Amniotic epithelial cell (primary cell): ENCODE results near the gene TK1.
"Not testable (repeated sequence)": the region's sequence is repeated elsewhere in the genome, so short reads cannot be mapped to it uniquely, and the experiment has no call there.

Experiments used
- DNase-seq: peaks from one replicate; pipeline ENCODE4 v3.0.0-alpha.2; 2010; ENCODE audit warnings: low read depth

The TK1 gene, protein sequence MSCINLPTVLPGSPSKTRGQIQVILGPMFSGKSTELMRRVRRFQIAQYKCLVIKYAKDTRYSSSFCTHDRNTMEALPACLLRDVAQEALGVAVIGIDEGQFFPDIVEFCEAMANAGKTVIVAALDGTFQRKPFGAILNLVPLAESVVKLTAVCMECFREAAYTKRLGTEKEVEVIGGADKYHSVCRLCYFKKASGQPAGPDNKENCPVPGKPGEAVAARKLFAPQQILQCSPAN

DNA sequence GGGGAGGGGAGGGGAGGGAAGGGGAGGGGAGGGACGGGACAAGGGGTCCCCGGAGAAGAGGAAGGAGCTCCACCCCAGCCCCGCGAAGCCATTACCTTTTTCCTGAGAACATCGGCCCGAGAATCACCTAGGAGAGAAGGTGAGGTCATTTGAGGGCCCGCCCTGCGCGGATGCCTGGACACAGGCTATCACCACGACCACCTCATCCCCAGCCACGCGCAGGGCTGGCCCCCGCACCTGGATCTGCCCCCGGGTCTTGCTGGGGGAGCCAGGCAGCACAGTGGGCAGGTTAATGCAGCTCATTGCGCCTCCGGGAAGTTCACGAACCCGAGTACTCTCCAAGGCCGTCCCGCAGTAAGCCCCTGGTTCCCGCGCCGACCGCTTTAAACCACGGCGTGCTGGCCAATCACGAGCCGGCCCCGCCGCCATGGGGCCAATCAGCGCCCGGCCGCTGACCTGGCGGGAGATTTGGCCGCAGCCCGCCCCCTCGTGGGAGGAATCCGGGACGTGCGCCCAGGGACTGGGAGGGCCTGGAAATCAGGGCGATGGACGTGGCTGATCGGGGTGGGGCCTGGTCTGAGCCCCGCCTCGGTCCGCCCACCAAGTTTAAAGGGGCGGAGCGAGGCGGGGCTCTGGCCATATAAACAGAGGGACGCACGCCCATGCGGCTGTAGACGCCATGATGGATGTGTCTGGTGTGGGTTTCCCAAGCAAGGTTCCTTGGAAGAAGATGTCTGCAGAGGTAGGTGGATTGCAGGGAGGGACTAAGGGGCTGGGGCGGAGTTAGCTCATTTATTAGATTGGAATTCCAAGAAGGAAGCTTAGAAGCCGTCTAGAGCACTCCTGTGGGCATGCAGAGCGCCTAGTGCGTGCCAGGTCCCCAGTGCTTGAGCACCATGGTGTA lies at the start of gene TK1, which contains the start of gene AFMID:
TK1 (minus strand) TSS at position 361 of the 904 bp plus-strand sequence; CDS start at position 303, 58 bp downstream.
AFMID (plus strand) TSS at position 671 of the 904 bp plus-strand sequence; CDS start at position 680, 9 bp downstream.
- peak; percentile 97 for DNase-seq

- no peak for DNase-seq
Measured at GRCh38 chr17:78235885-78236284, 49.0 kb upstream of the TK1 start.

DNA sequence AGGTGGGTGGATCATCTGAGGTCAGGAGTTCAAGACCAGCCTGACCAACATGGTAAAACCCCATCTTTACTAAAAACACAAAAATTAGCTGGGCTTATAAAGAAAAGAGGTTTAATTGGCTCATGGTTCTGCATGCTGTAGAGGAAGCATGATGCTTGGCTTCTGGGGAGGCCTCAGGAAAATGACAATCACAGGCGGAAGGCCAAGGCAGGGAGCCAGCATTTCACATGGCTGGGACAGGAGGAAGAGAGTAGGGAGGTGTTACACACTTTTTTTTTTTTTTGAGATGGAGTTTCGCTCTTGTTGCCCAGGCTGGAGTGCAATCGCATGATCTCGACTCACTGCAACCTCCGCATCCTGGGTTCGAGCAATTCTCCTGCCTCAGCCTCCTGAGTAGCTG lies 48.2 kb upstream of the TK1 start:
- DNase-seq: not testable (repeated sequence)

- DNase-seq: no peak
Measured at GRCh38 chr17:78234261-78234865, 47.5 kb upstream of the TK1 start.

DNA sequence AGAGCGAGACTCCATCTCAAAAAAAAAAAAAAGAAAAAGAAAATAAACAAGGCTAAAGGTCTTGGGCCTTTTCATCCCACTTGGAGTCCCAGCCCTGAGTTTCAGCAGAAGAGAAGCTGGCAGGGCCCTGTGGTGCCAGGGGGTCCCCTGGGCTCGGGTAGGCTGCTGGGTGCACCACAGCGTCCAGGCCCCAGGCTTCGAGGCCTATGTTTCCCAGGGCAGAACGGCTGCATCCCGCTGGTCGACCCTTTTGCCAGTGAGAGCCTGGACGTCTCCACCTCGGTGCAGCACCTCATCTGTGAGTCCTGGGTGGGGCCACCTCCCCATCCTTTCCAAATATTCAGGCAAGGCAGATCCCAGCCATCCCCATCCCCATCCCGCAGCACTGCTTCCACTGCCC lies 46.8 kb upstream of the TK1 start:
- no peak for DNase-seq

DNA sequence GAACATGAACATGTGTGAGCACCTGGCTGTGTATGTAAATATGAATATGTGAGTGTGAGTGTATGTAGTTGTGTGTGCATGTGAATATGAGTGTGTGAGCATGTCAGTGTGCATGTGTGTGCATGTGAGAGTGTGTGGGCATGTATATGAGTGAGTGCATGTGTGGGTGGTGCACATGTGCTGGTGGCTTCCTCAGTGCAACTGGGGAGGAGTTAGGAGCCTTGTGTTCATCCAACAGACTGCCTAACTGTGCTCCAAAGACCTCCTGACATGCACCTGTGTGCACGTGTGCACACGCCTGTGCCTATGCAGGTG lies 46.0 kb upstream of the TK1 start:
- DNase-seq: no peak

GRCh38 chr17:78231991-78232858 lies 45.4 kb upstream of the TK1 start:
- no peak for DNase-seq

- no peak for DNase-seq
Measured at GRCh38 chr17:78230996-78231935, 44.4 kb upstream of the TK1 start, which contains the start of gene TMEM235. TMEM235 (plus strand) TSS chr17:78231631; CDS start chr17:78232024, 393 bp downstream.

DNA sequence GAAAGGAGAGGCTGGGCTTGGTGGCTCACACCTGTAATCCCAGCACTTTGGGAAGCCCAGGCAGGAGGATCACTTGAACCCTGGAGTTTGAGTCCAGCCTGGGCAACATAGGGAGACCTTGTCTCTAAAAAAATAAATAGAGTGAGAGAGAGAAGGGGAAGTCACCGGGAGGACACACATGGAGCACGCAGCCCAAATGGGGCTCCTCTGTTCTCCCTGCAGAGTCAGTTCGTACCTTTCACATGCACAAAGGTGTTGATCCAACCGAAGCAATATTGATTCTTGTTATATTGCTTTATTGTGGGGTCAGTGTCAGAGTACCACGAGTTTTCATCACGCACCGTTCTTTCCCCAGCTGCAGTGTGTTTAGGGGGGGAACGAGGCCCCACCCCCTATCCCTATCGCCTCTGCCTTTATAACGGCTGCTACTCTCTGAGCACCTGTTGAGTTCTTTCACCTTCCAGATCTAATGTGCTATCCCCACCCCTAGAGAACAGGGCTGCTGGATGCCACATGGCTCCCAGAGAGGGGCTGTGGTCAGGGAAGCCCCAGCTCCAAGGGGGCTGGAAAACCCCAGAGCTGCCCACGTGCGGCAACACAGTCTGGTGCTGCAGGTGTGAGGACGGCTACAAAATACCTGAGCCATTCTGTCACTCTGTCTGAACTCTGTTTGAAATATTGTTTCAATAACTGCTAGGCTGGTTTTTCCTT lies 43.6 kb upstream of the TK1 start:
- no peak for DNase-seq

DNA sequence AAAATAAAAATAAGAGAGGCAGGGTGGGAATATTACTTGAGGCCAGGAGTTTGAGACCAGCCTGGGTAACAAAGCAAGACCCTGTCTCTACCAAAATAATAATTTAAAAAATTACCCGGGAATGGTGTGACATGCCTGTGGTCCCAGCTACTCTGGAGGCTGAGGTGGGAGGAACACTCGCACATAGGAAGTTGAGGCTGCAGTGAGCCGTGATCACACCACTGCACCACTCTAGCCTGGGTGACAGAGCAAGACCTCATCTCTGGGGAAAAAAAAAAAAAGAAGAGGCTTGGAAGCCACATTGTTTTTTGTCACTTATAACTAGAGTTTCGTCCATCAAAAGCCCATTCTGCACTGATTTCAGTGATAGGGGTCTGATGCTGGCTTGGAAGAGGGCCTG lies 41.3 kb upstream of the TK1 start:
- DNase-seq: no peak

GRCh38 chr17:78227455-78227916 lies 40.6 kb upstream of the TK1 start:
- DNase-seq: no peak

DNA sequence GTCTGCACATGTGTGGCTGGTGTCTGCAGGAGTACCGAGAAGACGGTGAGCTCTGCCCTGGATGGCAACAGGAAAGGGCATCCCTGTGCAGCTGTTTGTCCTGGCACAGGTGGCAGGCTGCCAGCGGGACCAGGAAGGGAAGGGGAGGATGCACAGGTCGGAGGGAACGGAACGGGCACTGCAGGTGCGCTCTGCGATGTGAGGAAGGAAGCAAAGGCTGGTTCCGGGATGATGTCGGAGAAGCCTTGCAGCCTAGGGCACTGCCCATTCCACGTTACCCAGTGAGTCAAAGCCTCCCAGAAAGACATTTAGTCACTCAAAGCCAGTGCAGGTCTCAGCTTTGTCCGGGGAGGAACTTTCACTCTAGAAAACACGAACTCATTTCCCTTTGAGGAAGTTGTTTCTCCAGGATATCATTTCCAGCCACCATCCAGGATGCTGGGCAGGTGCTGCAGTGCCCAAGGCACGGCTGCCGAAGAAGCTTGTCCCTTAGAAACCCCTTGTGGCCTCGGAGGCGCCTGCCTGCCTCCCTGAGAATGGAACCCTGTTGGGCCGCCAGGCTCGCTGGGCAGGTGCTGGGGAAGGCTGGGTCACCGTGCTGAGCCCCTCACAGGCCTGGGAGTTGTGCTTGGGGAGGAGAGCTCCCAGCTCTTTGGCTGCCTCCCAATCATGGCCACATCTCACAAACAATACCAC lies 40.1 kb upstream of the TK1 start:
- no peak for DNase-seq

GRCh38 chr17:78226055-78226758 lies 39.4 kb upstream of the TK1 start:
- no peak for DNase-seq

DNA sequence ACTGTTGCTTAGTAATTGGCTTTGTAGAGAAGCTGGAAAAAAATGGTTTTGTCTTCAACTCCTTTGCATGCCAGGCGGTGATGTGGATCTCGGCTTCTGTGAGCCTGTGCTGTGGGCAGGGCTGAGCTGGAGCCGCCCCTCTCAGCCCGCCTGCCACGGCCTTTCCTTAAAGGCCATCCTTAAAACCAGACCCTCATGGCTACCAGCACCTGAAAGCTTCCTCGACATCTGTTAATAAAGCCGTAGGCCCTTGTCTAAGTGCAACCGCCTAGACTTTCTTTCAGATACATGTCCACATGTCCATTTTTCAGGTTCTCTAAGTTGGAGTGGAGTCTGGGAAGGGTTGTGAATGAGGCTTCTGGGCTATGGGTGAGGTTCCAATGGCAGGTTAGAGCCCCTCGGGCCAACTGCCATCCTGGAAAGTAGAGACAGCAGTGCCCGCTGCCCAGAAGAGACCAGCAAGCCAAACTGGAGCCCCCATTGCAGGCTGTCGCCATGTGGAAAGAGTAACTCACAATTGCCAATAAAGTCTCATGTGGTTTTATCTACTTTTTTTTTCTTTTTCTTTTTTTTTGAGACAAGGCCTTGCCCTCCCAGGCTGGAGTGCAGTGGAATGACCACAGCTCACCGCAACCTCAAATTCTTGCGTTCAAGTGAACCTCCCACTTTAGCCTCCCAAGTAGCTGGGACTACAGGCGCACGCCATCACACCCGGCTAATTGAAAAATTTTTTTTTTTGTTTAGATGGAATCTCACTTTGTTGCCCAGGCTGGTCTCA lies 38.4 kb upstream of the TK1 start:
- DNase-seq: no peak

DNA sequence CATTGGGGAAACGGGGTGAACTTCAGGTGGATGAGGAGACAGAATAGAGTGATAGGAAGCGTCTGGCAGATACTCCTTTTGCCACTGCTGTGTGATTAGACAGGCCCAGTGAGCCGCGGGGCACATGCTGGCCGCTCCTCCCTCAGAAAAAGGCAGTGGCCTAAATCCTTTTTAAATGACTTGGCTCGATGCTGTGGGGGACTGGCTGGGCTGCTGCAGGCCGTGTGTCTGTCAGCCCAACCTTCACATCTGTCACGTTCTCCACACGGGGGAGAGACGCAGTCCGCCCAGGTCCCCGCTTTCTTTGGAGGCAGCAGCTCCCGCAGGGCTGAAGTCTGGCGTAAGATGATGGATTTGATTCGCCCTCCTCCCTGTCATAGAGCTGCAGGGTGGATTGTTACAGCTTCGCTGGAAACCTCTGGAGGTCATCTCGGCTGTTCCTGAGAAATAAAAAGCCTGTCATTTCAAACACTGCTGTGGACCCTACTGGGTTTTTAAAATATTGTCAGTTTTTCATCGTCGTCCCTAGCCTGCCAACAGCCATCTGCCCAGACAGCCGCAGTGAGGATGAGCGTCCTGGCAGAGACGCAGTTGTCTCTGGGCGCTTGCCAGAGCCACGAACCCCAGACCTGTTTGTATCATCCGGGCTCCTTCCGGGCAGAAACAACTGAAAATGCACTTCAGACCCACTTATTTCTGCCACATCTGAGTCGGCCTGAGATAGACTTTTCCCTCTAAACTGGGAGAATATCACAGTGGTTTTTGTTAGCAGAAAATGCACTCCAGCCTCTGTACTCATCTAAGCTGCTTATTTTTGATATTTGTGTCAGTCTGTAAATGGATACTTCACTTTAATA lies 37.6 kb upstream of the TK1 start:
- DNase-seq: peak; percentile 31

DNA sequence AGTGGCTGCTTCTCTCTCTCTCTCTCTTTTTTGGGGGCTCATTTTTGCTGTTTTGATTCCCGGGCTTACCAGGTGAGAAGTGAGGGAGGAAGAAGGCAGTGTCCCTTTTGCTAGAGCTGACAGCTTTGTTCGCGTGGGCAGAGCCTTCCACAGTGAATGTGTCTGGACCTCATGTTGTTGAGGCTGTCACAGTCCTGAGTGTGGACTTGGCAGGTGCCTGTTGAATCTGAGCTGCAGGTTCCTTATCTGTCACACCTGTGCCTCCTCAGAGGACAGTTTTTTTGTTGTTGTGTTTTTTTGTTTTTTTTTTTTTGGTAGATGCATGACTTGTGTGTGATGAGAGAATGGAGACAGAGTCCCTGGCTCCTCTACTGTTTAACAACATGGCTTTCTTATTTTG lies 36.9 kb upstream of the TK1 start:
- no peak for DNase-seq

- no peak for DNase-seq
Measured at GRCh38 chr17:78223061-78223460, 36.2 kb upstream of the TK1 start.
